Stimulated activated effector memory CD8-positive, alpha-beta T cell treated with anti-CD3 and anti-CD28 coated beads, Interleukin-12 subunit alpha, Interleukin-12 subunit beta, amount 100 ng/mL, for 72 hours (primary cell): ENCODE data around the gene CELSR1.
A peak's percentile ranks its signal among the peaks of the same experiment; 100 is the strongest.
"Not testable (repeated sequence)": the region's sequence is repeated elsewhere in the genome, so short reads cannot be mapped to it uniquely, and the experiment has no call there.

Source experiments
- ATAC-seq: fragments of 150-1000 bp; cut with Tn5 transposase; 2 replicates; pipeline ENCODE4 v1.10.0; 2021
- DNase-seq, 2 donors: peaks; one replicate each; pipeline ENCODE4 v3.0.0; 2021 to 2022; ENCODE audit warnings: low spot score in 2 of 2
- H3K27ac Mint-ChIP-seq: one replicate; pipeline ENCODE4 v1.8.0; 2022; ENCODE audit warnings: mild to moderate bottlenecking, mixed read lengths
- H3K36me3 Mint-ChIP-seq: one replicate; pipeline ENCODE4 v1.8.0; 2022; ENCODE audit warnings: mild to moderate bottlenecking, mixed read lengths
- H3K4me1 Mint-ChIP-seq: one replicate; pipeline ENCODE4 v1.8.0; 2022; ENCODE audit warnings: mixed read lengths
- H3K4me3 Mint-ChIP-seq: one replicate; pipeline ENCODE4 v1.8.0; 2022; ENCODE audit warnings: mild to moderate bottlenecking, mixed read lengths
- H3K9me3 Mint-ChIP-seq: one replicate; pipeline ENCODE4 v1.8.0; 2022; ENCODE audit warnings: mixed read lengths

CELSR1 gene

GRCh38 chr22:46318576-46318975, 218.8 kb downstream of the CELSR1 start:
- peaks cover 39% of the 10 kb centered on the region for H3K36me3 Mint-ChIP-seq
- ATAC-seq (no peak), DNase-seq (no peak)
- no peak overlapping the region for H3K4me3 Mint-ChIP-seq
- no peak overlapping the region for H3K27ac Mint-ChIP-seq
- H3K9me3 Mint-ChIP-seq: no peaks in the 10 kb centered on the region
- H3K4me1 Mint-ChIP-seq: no peaks in the 10 kb centered on the region

GRCh38 chr22:46317646-46318045, 219.8 kb downstream of the CELSR1 start:
- H3K36me3 Mint-ChIP-seq: peaks cover 39% of the 10 kb centered on the region
- H3K4me3 Mint-ChIP-seq: no peak overlapping the region
- no peaks in the 10 kb centered on the region for H3K9me3 Mint-ChIP-seq
- DNase-seq (no peak), ATAC-seq (no peak)
- no peak overlapping the region for H3K27ac Mint-ChIP-seq
- no peaks in the 10 kb centered on the region for H3K4me1 Mint-ChIP-seq

- no peak overlapping the region for H3K4me3 Mint-ChIP-seq
- ATAC-seq (no peak), DNase-seq (no peak)
- peaks cover 44% of the 10 kb centered on the region for H3K36me3 Mint-ChIP-seq
- no peaks in the 10 kb centered on the region for H3K9me3 Mint-ChIP-seq
- no peaks in the 10 kb centered on the region for H3K4me1 Mint-ChIP-seq
- no peak overlapping the region for H3K27ac Mint-ChIP-seq
Observed at GRCh38 chr22:46315976-46316375, 221.4 kb downstream of the CELSR1 start.

- H3K4me1 Mint-ChIP-seq, DNase-seq, H3K27ac Mint-ChIP-seq, H3K4me3 Mint-ChIP-seq, ATAC-seq, H3K9me3 Mint-ChIP-seq: not testable (repeated sequence)
- peaks cover 53% of the 10 kb centered on the region for H3K36me3 Mint-ChIP-seq
Observed at GRCh38 chr22:46312848-46313247, 224.6 kb downstream of the CELSR1 start.

- Mint-ChIP-seq H3K27ac (peak overlapping the region; percentile 17), H3K36me3 (peaks cover 46% of the 10 kb centered on the region), H3K4me3 (no peak overlapping the region), H3K9me3 (no peaks in the 10 kb centered on the region), H3K4me1 (no peaks in the 10 kb centered on the region)
- DNase-seq (no peak), ATAC-seq (no peak)
Observed at GRCh38 chr22:46312056-46312455, 225.4 kb downstream of the CELSR1 start.
